Measurements from ENCODE around the gene AFDN. TPM values are rescaled to one million over a fixed set of nuclear protein-coding genes. Genes with fewer than 3 reads are reported as not detected.

Gene AFDN
- polyA plus RNA-seq, 1 of the 3 experiments (the other 2 are of a cell fraction), result 25.1 TPM

GRCh38 chr6:168011291-168011690 is 184.6 kb downstream of the AFDN start:
- Histone ChIP-seq H3K4me2 (no peak overlapping the region), H3K27ac (ENCODE audit: low read depth in 2 of 2, low read length in 1 of 2) (no peak overlapping the region), H3K9me2 (no peaks in the 10 kb centered on the region), H3K4me3 (ENCODE audit: low read depth in 2 of 2, low read length in 1 of 2) (no peak overlapping the region), H4K20me1 (ENCODE audit: insufficient read depth) (no peaks in the 10 kb centered on the region), H3K9me3 (peaks cover 16% of the 10 kb centered on the region; the same call in 1 of the 2 replicates), H3K9ac (no peak overlapping the region), H3F3A (replicated peaks; ENCODE audit: insufficient read depth) (peaks cover 3% of the 10 kb centered on the region), H3K27me3 (ENCODE audit: insufficient read depth) (no peaks in the 10 kb centered on the region), H3K79me2 (ENCODE audit: insufficient read depth) (no peaks in the 10 kb centered on the region), H3K4me1 (ENCODE audit: control insufficient read depth in 1 of 2, insufficient read depth in 2 of 2, low read depth in 1 of 2, low read length in 1 of 2) (no peaks in the 10 kb centered on the region; a peak in 1 of 4 replicates), H3K36me3 (replicated peaks in 1 of 2; ENCODE audit: control insufficient read depth in 1 of 2, insufficient read depth in 2 of 2, low read length in 1 of 2) (no peaks in the 10 kb centered on the region), H2AFZ (ENCODE audit: low read depth) (no peak overlapping the region)
- CTCF ChIA-PET, result no interaction called here
- POLR2A ChIA-PET, result no interaction called here
- no peak for TF ChIP-seq JUND (IDR thresholded peaks at IDR 0.05)
- TF ChIP-seq GABPA (IDR thresholded peaks at IDR 0.05; ENCODE audit: low read depth), result no peak
- DNase-seq, result no peak
- WGBS (ENCODE audit: low lambda C conversion rate), result 26% methylated on average over 1 of the region's 1 CpG

DNA sequence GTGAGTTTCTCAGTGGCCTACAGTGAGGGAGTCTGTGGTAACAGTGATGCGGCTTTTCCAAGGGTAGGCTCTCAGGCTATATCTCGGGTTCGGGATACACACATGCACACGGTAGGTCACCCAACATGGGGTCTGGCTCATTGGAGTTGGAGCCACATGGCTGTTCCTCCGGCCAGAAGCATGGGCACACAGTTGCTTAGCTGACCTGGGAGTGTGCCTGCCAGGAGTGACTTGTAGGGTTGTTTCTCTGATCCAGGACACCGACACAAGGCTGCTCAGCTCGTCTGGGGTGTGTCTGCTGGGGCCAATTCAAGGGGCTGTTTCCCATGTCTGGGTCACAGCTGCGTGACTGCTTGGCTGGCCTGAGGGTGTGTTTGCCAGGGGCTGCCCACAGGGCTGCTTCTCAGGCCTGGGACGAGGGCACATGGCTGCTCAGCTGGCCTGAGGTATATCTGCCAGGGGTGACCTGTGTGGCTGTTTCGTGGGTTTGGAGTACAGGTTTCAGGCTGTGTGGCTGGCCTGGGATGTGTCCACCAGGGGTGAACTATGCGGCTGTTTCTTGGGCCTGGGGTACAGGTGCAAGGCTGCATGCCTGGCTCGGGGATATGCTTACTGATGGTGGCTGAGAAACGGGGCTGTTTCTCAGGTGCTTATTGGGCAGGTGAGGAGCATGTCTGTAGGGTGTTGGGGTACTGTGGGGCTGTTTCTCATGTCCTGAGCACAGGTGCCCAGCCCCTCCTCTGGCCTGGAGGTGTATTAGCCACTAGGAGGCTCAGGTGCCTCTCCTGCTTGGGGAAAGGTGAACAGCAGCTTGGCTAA is 185.9 kb downstream of the AFDN start:
- H4K20me1 ChIP-seq (ENCODE audit: insufficient read depth), result no peaks in the 10 kb centered on the region
- H3K4me3 ChIP-seq (ENCODE audit: low read depth in 2 of 2, low read length in 1 of 2), result no peak overlapping the region
- no peaks in the 10 kb centered on the region for H3K36me3 ChIP-seq (replicated peaks in 1 of 2; ENCODE audit: control insufficient read depth in 1 of 2, insufficient read depth in 2 of 2, low read length in 1 of 2)
- H3K9me2 ChIP-seq, result no peaks in the 10 kb centered on the region
- no peak for DNase-seq
- H3K4me2 ChIP-seq, result no peak overlapping the region
- CTCF ChIA-PET, result interaction anchor here (1.0 kb wide), 1 partner anchor 83 kb away, joined by 3 read pairs; no protein-coding TSS in a partner anchor
- POLR2A ChIA-PET, result no interaction called here
- 48% methylated on average over 9 of the region's 13 CpGs for WGBS (ENCODE audit: low lambda C conversion rate)
- no peaks in the 10 kb centered on the region; a peak in 1 of 4 replicates for H3K4me1 ChIP-seq (ENCODE audit: control insufficient read depth in 1 of 2, insufficient read depth in 2 of 2, low read depth in 1 of 2, low read length in 1 of 2)
- TF ChIP-seq NRF1 (IDR thresholded peaks at IDR 0.05; ENCODE audit: low read depth, low read length), result no peak
- no peaks in the 10 kb centered on the region for H3K27me3 ChIP-seq (ENCODE audit: insufficient read depth)
- peaks cover 3% of the 10 kb centered on the region for H3F3A ChIP-seq (replicated peaks; ENCODE audit: insufficient read depth)
- peaks cover 16% of the 10 kb centered on the region; the same call in 1 of the 2 replicates for H3K9me3 ChIP-seq
- no peak overlapping the region for H2AFZ ChIP-seq (ENCODE audit: low read depth)
- no peaks in the 10 kb centered on the region for H3K79me2 ChIP-seq (ENCODE audit: insufficient read depth)
- no peak overlapping the region for H3K9ac ChIP-seq
- no peak overlapping the region for H3K27ac ChIP-seq (ENCODE audit: low read depth in 2 of 2, low read length in 1 of 2)

DNA sequence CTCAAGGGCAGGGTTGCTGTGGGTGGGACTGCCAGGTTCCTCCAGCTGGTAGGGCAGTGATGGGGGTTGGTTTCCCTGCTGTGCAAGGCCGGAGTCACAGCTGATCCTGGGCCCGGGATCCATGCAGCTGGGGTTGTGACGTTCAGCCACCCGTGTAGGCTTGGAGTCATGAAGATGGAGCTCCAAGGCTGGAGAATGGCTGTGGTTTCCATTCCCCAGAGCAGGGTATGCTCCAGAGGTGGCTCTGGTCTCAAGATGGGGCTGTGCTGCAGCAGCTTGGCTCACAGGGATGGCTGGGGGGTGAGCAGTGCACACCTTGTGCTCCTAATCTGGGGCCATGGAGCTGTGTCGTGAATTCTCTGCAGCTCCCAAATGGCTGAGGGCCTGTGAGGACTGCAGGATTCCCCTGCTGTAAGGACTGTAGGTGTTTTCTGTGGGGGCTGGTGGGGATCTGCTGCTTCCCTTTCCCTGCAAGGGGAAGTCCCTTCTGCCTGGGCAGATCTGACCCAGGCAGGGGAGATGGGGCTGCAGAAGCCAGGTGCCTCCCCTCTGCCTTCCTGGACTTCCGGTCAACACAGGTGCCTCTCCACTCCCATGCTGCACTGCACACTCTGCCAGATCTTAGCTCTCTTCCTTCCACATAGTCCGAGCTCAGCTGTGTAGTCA is 186.7 kb downstream of the AFDN start:
- H3K9me3 ChIP-seq, result peaks cover 16% of the 10 kb centered on the region; the same call in 1 of the 2 replicates
- ChIA-PET POLR2A (no interaction called here), CTCF (interaction anchor here (1.0 kb wide), 1 partner anchor 82 kb away, joined by 3 read pairs; no protein-coding TSS in a partner anchor)
- H4K20me1 ChIP-seq (ENCODE audit: insufficient read depth), result no peaks in the 10 kb centered on the region
- 47% methylated on average over 3 of the region's 7 CpGs for WGBS (ENCODE audit: low lambda C conversion rate)
- H3K79me2 ChIP-seq (ENCODE audit: insufficient read depth), result no peaks in the 10 kb centered on the region
- H3K27ac ChIP-seq (ENCODE audit: low read depth in 2 of 2, low read length in 1 of 2), result no peak overlapping the region
- H3K4me2 ChIP-seq, result no peak overlapping the region
- DNase-seq, result no peak
- H3K4me1 ChIP-seq (ENCODE audit: control insufficient read depth in 1 of 2, insufficient read depth in 2 of 2, low read depth in 1 of 2, low read length in 1 of 2), result no peaks in the 10 kb centered on the region; a peak in 1 of 4 replicates
- no peaks in the 10 kb centered on the region for H3K36me3 ChIP-seq (replicated peaks in 1 of 2; ENCODE audit: control insufficient read depth in 1 of 2, insufficient read depth in 2 of 2, low read length in 1 of 2)
- peaks cover 3% of the 10 kb centered on the region for H3F3A ChIP-seq (replicated peaks; ENCODE audit: insufficient read depth)
- no peaks in the 10 kb centered on the region for H3K9me2 ChIP-seq
- H3K27me3 ChIP-seq (ENCODE audit: insufficient read depth), result no peaks in the 10 kb centered on the region
- no peak overlapping the region for H3K4me3 ChIP-seq (ENCODE audit: low read depth in 2 of 2, low read length in 1 of 2)
- H2AFZ ChIP-seq (ENCODE audit: low read depth), result no peak overlapping the region
- H3K9ac ChIP-seq, result no peak overlapping the region
- no peak for TF ChIP-seq POLR2AphosphoS5 (IDR thresholded peaks at IDR 0.05; ENCODE audit: low read depth, low read length)
- no peak for TF ChIP-seq FOXJ3 (CRISPR knock-in tag; IDR thresholded peaks at IDR 0.05)
- no peak for TF ChIP-seq MAX (IDR thresholded peaks at IDR 0.05; ENCODE audit: low read depth)
- TF ChIP-seq CHD2 (IDR thresholded peaks at IDR 0.05; ENCODE audit: low read length, partially characterized antibody), result no peak
- no peak for TF ChIP-seq CTCF (IDR thresholded peaks at IDR 0.05)
- TF ChIP-seq, protein P1, sequence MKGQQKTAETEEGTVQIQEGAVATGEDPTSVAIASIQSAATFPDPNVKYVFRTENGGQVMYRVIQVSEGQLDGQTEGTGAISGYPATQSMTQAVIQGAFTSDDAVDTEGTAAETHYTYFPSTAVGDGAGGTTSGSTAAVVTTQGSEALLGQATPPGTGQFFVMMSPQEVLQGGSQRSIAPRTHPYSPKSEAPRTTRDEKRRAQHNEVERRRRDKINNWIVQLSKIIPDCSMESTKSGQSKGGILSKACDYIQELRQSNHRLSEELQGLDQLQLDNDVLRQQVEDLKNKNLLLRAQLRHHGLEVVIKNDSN (IDR thresholded peaks at IDR 0.05; ENCODE audit: borderline replicate concordance, low read depth), result no peak
- no peak for TF ChIP-seq RFX5 (IDR thresholded peaks at IDR 0.05; ENCODE audit: low read length)
- TF ChIP-seq FOXM1 (IDR thresholded peaks at IDR 0.05; ENCODE audit: low read depth), result no peak
- no peak for TF ChIP-seq JUND (IDR thresholded peaks at IDR 0.05)
- no peak for TF ChIP-seq REST (IDR thresholded peaks at IDR 0.05; ENCODE audit: low read depth, low read length)
